HG02973 (cell line): ENCODE data around the gene COPE.
"Not testable (repeated sequence)": the region's sequence is repeated elsewhere in the genome, so short reads cannot be mapped to it uniquely, and the experiment has no call there.

ENCODE experiments used
- ATAC-seq: cut with Tn5 transposase; IDR thresholded peaks from one replicate; pipeline ENCODE4 v1.9.1; 2021; ENCODE audit warnings: moderate library complexity; ENCODE audit not compliant: unreplicated experiment

The COPE gene

GRCh38 chr19:18919086-18919899, at the start of gene COPE, which contains the start of gene DDX49:
Gene COPE (minus strand): TSS chr19:18919387. CDS start chr19:18919348, 39 bp downstream.
Gene DDX49 (plus strand): TSS chr19:18919715. CDS start chr19:18919742, 27 bp downstream.
- peak; percentile 84 for ATAC-seq

- no peak for ATAC-seq
Measured at GRCh38 chr19:18967358-18968146, 48.4 kb upstream of the COPE start.

- ATAC-seq = no peak
Measured at GRCh38 chr19:18966307-18966706, 47.1 kb upstream of the COPE start.

GRCh38 chr19:18964121-18964520, 44.9 kb upstream of the COPE start:
- no peak for ATAC-seq

GRCh38 chr19:18961767-18962620, 42.8 kb upstream of the COPE start:
- no peak for ATAC-seq

GRCh38 chr19:18960370-18960769, 41.2 kb upstream of the COPE start:
- no peak for ATAC-seq

- ATAC-seq = no peak
Measured at GRCh38 chr19:18955042-18955441, 35.9 kb upstream of the COPE start.

GRCh38 chr19:18954094-18954493, 34.9 kb upstream of the COPE start:
- no peak for ATAC-seq

- not testable (repeated sequence) for ATAC-seq
Measured at GRCh38 chr19:18952364-18953003, 33.3 kb upstream of the COPE start.

GRCh38 chr19:18951721-18952281, 32.6 kb upstream of the COPE start:
- ATAC-seq = no peak

GRCh38 chr19:18949858-18950257, 30.7 kb upstream of the COPE start:
- ATAC-seq = no peak

- no peak for ATAC-seq
Measured at GRCh38 chr19:18948976-18949356, 29.8 kb upstream of the COPE start.

- no peak for ATAC-seq
Measured at GRCh38 chr19:18948075-18948975, 29.1 kb upstream of the COPE start.

GRCh38 chr19:18946918-18947317, 27.7 kb upstream of the COPE start:
- ATAC-seq = no peak

GRCh38 chr19:18946335-18946734, 27.1 kb upstream of the COPE start:
- no peak for ATAC-seq

GRCh38 chr19:18945297-18945696, 26.1 kb upstream of the COPE start:
- no peak for ATAC-seq

GRCh38 chr19:18943465-18943864, 24.3 kb upstream of the COPE start:
- no peak for ATAC-seq

GRCh38 chr19:18942692-18943091, 23.5 kb upstream of the COPE start:
- no peak for ATAC-seq

GRCh38 chr19:18941628-18942354, 22.6 kb upstream of the COPE start:
- no peak for ATAC-seq
